ENCODE results near the gene SFI1.
"Not testable (repeated sequence)": the region's sequence is repeated elsewhere in the genome, so short reads cannot be mapped to it uniquely, and the experiment has no call there.

Gene SFI1

DNA sequence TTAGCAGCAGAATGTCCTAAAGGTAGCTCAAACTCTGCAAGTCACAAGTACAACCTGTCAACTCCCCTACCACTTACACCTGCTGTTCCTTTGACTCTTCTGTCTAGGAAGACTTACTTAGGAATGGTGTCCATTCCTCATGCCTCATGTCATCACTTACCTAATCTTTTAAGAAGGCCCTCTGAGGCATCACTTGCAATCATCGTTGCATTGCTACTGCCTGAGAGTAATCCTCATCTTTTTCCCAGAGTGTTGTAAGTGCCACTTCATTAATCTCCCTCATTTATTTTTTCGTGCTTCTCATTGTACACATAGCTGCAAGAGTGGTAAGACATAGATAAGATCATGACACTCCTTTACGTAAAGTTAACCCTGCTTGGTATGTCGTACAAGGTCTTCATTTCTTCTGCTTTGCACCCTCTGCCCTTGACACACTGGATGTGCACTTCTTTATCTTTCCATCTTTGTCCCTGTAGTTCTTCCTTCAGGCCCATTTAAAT, 54.6 kb downstream of the SFI1 start:
- H3K4me3 ChIP-seq (ENCODE audit: low read length) = no peak overlapping the region
- no peak for DNase-seq (ENCODE audit: low read depth)
- TF ChIP-seq, protein P1, sequence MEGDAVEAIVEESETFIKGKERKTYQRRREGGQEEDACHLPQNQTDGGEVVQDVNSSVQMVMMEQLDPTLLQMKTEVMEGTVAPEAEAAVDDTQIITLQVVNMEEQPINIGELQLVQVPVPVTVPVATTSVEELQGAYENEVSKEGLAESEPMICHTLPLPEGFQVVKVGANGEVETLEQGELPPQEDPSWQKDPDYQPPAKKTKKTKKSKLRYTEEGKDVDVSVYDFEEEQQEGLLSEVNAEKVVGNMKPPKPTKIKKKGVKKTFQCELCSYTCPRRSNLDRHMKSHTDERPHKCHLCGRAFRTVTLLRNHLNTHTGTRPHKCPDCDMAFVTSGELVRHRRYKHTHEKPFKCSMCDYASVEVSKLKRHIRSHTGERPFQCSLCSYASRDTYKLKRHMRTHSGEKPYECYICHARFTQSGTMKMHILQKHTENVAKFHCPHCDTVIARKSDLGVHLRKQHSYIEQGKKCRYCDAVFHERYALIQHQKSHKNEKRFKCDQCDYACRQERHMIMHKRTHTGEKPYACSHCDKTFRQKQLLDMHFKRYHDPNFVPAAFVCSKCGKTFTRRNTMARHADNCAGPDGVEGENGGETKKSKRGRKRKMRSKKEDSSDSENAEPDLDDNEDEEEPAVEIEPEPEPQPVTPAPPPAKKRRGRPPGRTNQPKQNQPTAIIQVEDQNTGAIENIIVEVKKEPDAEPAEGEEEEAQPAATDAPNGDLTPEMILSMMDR (conservative IDR thresholded peaks at IDR 0.05; ENCODE audit: low read length) = no peak

DNA sequence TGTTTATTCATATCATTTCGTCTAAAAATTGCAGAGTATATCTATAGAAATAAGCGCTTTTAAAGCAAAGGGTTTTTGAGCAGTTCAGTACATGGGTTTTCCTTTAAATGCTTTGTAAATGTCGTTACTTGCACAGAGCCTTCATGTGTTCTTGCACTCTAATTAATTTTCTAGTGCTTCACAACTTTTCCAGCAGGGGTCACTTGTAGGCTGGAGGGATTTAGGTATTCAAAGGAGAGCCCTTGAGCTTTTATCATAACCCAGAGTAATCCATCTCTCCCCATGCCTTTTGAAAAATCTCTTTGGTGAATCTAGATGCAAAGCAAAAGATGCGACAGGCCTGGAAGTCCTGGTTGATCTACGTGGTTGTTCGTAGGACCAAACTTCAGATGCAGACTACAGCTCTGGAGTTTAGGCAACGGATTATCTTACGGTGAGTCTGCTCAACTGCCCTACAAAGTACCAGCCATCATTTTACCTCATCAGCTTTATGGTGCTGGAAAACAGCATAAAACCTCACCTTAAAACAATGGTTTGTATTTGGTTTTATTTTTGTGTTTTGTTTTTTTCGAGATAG, 60.4 kb downstream of the SFI1 start:
- peak; percentile 44 for DNase-seq (ENCODE audit: low read depth)
- TF ChIP-seq, protein P1 (conservative IDR thresholded peaks at IDR 0.05; ENCODE audit: low read length) = peak; percentile 74

DNA sequence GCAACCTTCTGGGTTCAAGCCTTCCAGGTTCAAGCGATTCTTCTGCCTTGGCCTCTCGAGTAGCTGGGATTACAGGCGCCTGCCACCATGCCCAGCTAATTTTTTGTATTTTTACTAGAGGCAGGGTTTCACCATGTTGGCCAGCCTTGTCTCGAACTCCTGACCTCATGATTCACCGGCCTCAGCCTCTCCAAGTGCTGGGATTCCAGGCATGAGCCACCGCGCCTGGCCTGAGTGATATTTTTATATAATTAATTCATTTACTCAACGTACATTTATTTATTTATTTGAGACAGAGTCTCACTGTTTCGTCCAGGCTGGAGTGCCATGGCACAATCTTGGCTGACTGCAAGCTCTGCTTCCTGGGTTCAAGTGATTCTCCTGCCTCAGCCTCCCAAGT, 62.2 kb downstream of the SFI1 start:
- H3K4me3 ChIP-seq (ENCODE audit: low read length) = not testable (repeated sequence)
- DNase-seq (ENCODE audit: low read depth) = peak; percentile 6

More for the DNA sequence above, 60.4 kb downstream of the SFI1 start:
- H3K4me3 ChIP-seq (ENCODE audit: low read length) = no peak overlapping the region

DNA sequence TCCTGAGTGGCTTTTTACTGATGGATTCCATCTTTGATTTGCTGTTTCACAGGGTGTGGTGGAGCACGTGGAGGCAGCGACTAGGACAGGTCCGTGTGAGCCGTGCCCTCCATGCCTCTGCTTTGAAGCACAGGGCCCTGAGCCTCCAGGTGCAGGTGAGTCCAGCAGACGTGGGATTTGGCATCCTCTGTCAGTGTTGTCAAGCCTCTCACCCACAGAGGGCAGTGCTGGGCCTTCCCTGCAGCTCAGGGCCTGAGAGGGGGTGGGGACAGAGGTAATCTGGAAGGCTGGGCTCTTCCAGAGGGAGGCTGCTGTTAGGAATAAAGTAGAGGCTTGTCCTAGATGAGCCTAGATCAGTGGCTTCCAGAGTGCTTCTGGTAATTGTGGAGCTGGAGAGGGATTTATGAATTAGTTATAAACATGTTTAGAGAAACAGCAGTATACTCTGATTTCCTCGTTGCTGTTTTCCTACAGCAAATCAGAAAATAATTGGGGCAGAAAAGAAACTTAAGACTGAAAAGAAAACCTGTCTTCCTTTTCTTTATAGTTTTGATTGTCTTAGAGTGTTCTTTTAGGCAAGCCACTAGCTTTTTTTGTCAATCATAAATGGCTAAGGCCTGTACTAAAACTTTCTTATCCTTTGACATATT, 65.0 kb downstream of the SFI1 start:
- TF ChIP-seq, protein P1 (conservative IDR thresholded peaks at IDR 0.05; ENCODE audit: low read length) = peak; percentile 84
- DNase-seq (ENCODE audit: low read depth) = peak; percentile 70

DNA sequence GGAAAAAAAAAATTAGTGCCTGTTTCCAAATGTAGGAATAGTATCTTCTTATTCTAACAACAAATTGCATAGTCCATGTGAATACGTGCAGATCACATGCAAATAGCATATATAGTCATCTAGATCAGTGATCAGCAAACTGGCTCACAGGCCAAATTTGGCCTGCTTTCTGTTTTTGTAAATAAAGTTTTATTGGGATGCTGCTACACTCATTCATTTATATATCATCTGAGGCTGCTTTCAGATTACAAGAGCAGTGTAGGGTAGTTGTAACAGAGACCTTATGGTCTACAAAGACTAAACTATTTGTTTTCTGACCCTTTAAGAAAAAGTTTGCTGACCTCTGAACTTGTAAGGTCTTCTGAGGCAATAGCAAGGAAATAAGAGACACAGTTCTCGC, 65.6 kb downstream of the SFI1 start:
- no peak for DNase-seq (ENCODE audit: low read depth)
- TF ChIP-seq, protein P1 (conservative IDR thresholded peaks at IDR 0.05; ENCODE audit: low read length) = no peak
- H3K4me3 ChIP-seq (ENCODE audit: low read length) = no peak overlapping the region

More for the DNA sequence above, 65.0 kb downstream of the SFI1 start:
- H3K4me3 ChIP-seq (ENCODE audit: low read length) = no peak overlapping the region

DNA sequence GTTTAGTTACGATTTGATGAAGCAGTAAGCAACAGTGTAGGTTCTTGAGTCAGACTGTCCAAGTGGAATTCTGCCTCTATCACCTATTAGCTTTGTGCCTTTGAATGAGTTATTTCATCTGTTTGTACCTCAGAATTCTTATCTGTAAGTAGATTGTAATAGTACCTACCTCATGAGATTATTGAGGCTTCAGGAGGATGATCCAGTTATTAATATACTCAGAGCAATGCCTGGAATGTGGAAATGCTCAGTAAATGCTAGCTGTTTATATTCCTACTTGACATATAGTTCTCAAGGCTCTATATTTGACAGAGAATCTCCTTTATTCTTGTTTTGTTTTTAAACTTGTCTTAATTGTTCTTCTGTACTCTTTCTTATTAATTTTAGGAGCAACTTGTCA, 70.1 kb downstream of the SFI1 start:
- no peak overlapping the region for H3K4me3 ChIP-seq (ENCODE audit: low read length)
- TF ChIP-seq, protein P1 (conservative IDR thresholded peaks at IDR 0.05; ENCODE audit: low read length) = no peak
- DNase-seq (ENCODE audit: low read depth) = no peak

DNA sequence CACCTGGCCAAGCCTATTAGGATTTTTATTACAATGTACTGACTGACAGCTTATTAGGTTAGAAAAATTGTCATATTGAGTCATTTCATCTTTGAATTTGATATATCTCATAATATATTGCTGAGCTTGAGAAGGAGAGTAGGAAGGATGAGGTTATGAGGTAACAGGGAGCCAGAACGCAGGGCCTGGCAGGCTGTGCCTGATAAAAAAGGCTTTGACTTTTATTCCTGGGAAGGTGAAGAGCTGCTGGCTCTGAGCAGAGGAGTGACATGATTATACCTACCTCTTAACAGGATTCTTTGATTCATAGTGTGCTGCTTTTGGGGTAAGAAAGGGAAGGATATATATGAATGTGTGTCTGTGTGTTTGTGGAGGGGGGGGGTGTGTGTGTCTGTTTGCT, 70.9 kb downstream of the SFI1 start:
- TF ChIP-seq, protein P1 (conservative IDR thresholded peaks at IDR 0.05; ENCODE audit: low read length) = no peak
- no peak overlapping the region for H3K4me3 ChIP-seq (ENCODE audit: low read length)
- no peak for DNase-seq (ENCODE audit: low read depth)
